ENCODE data around the gene DPT.
"Not testable (repeated sequence)": the region's sequence is repeated elsewhere in the genome, so short reads cannot be mapped to it uniquely, and the experiment has no call there.

DNA sequence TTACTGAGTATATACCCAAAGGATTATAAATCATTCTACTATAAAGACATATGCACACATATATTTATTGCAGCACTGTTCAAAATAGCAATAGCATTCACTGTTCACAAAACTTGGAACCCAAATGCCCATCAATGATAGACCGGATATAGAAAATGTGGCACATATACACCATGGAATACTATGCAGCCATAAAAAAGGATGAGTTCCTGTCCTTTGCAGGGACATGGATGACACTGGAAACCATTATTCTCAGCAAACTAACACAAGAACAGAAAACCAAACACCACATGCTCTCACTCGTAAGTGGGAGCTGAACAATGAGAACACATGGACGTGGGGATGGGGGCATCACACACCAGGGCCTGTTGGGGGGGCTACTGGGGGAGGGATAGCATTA is 40.9 kb upstream of the DPT start:
- not testable (repeated sequence) for TF ChIP-seq ELF1 (IDR thresholded peaks at IDR 0.05; ENCODE audit: borderline replicate concordance, low read depth); EGR1 (IDR thresholded peaks at IDR 0.05; ENCODE audit: low read depth); POLR2A (IDR thresholded peaks at IDR 0.05; ENCODE audit: borderline replicate concordance, extremely low read depth, insufficient read depth, insufficient read length); EZH2phosphoT487 (IDR thresholded peaks at IDR 0.05; ENCODE audit: borderline replicate concordance)
- TF ChIP-seq, protein P1, sequence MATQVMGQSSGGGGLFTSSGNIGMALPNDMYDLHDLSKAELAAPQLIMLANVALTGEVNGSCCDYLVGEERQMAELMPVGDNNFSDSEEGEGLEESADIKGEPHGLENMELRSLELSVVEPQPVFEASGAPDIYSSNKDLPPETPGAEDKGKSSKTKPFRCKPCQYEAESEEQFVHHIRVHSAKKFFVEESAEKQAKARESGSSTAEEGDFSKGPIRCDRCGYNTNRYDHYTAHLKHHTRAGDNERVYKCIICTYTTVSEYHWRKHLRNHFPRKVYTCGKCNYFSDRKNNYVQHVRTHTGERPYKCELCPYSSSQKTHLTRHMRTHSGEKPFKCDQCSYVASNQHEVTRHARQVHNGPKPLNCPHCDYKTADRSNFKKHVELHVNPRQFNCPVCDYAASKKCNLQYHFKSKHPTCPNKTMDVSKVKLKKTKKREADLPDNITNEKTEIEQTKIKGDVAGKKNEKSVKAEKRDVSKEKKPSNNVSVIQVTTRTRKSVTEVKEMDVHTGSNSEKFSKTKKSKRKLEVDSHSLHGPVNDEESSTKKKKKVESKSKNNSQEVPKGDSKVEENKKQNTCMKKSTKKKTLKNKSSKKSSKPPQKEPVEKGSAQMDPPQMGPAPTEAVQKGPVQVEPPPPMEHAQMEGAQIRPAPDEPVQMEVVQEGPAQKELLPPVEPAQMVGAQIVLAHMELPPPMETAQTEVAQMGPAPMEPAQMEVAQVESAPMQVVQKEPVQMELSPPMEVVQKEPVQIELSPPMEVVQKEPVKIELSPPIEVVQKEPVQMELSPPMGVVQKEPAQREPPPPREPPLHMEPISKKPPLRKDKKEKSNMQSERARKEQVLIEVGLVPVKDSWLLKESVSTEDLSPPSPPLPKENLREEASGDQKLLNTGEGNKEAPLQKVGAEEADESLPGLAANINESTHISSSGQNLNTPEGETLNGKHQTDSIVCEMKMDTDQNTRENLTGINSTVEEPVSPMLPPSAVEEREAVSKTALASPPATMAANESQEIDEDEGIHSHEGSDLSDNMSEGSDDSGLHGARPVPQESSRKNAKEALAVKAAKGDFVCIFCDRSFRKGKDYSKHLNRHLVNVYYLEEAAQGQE (IDR thresholded peaks at IDR 0.05; ENCODE audit: low read depth), result not testable (repeated sequence)
- TF ChIP-seq, protein P2, sequence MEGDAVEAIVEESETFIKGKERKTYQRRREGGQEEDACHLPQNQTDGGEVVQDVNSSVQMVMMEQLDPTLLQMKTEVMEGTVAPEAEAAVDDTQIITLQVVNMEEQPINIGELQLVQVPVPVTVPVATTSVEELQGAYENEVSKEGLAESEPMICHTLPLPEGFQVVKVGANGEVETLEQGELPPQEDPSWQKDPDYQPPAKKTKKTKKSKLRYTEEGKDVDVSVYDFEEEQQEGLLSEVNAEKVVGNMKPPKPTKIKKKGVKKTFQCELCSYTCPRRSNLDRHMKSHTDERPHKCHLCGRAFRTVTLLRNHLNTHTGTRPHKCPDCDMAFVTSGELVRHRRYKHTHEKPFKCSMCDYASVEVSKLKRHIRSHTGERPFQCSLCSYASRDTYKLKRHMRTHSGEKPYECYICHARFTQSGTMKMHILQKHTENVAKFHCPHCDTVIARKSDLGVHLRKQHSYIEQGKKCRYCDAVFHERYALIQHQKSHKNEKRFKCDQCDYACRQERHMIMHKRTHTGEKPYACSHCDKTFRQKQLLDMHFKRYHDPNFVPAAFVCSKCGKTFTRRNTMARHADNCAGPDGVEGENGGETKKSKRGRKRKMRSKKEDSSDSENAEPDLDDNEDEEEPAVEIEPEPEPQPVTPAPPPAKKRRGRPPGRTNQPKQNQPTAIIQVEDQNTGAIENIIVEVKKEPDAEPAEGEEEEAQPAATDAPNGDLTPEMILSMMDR (IDR thresholded peaks at IDR 0.05 in 2 of 3, conservative IDR thresholded peaks at IDR 0.05 in 1 of 3; ENCODE audit: borderline replicate concordance in 1 of 3, insufficient read depth in 1 of 3, low read depth in 2 of 3, low read length in 2 of 3), result not testable (repeated sequence)
- TF ChIP-seq, protein P3, sequence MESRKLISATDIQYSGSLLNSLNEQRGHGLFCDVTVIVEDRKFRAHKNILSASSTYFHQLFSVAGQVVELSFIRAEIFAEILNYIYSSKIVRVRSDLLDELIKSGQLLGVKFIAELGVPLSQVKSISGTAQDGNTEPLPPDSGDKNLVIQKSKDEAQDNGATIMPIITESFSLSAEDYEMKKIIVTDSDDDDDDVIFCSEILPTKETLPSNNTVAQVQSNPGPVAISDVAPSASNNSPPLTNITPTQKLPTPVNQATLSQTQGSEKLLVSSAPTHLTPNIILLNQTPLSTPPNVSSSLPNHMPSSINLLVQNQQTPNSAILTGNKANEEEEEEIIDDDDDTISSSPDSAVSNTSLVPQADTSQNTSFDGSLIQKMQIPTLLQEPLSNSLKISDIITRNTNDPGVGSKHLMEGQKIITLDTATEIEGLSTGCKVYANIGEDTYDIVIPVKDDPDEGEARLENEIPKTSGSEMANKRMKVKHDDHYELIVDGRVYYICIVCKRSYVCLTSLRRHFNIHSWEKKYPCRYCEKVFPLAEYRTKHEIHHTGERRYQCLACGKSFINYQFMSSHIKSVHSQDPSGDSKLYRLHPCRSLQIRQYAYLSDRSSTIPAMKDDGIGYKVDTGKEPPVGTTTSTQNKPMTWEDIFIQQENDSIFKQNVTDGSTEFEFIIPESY (IDR thresholded peaks at IDR 0.05; ENCODE audit: extremely low read depth, insufficient replicate concordance, low read length), result not testable (repeated sequence)

All from HCT116 (cell line).